ENCODE measurements around the gene CLIC5.

- TF ChIP-seq CTCF (IDR thresholded peaks at IDR 0.05) (no peak), POLR2A (IDR thresholded peaks at IDR 0.05) (no peak)
Measured at GRCh38 chr6:46016063-46016608, 476 bp upstream of the CLIC5 start.

Measured in adrenal gland (tissue), 5 donors.